Thoracic aorta (tissue), 2 donors: ENCODE measurements around the gene MACF1. TPM values are rescaled to one million over a fixed set of nuclear protein-coding genes. Genes with fewer than 3 reads are reported as not detected.

Source experiments
- ATAC-seq: fragments of 150-250 bp; one replicate; pipeline ENCODE4 v1.8.0; 2017; ENCODE audit warnings: low read depth; ENCODE audit not compliant: insufficient number of reproducible peaks, low FRiP score
- DNase-seq: peaks from one replicate; pipeline ENCODE4 v3.0.0-alpha.2; 2020; ENCODE audit warnings: low spot score
- H3K27ac ChIP-seq, 2 donors: fragments of 200-600 bp; sonication (generic); 1 replicate in 1 of 2; 2 replicates in 1 of 2; pipeline ENCODE4 v1.5.1; 2016; ENCODE audit warnings: mild to moderate bottlenecking in 2 of 2, moderate library complexity in 2 of 2
- H3K27me3 ChIP-seq: fragments of 200-600 bp; sonication (generic); replicated peaks from 2 replicates; pipeline ENCODE4 v1.6.0; 2016; ENCODE audit warnings: mild to moderate bottlenecking; ENCODE audit not compliant: insufficient read depth
- H3K36me3 ChIP-seq: fragments of 200-600 bp; sonication (generic); one replicate; pipeline ENCODE4 v1.5.1; 2016
- H3K4me1 ChIP-seq, 2 donors: fragments of 200-600 bp; sonication (generic); 1 replicate in 1 of 2; 2 replicates in 1 of 2; pipeline versions ENCODE4 v1.5.1 to v1.6.0; 2016; ENCODE audit warnings: low read depth in 2 of 2, mild to moderate bottlenecking in 1 of 2; ENCODE audit not compliant: control insufficient read depth in 1 of 2
- H3K4me3 ChIP-seq: fragments of 200-600 bp; sonication (generic); 2 replicates; pipeline ENCODE4 v1.5.1; 2016; ENCODE audit warnings: mild to moderate bottlenecking
- H3K9me3 ChIP-seq: fragments of 200-600 bp; sonication (generic); 2 replicates; pipeline ENCODE4 v1.5.1; 2016
- total RNA-seq, 2 donors: library from RNA; depleted of rRNA; stranded (reverse); fragments of >200 nt; gene quantifications; one replicate each; pipeline versions ENCODE4 v1.1.0 to v1.2.3, GENCODE V29; 2016
- TF ChIP-seq, protein P1 (sequence below): fragments of 200-600 bp; sonication (generic); IDR thresholded peaks from one replicate; pipeline ENCODE4 v1.5.1; 2019; ENCODE audit warnings: antibody characterized with exemption

The MACF1 gene
- total RNA-seq, 2 donors from 2014 or later = 604 to 650 TPM

DNA sequence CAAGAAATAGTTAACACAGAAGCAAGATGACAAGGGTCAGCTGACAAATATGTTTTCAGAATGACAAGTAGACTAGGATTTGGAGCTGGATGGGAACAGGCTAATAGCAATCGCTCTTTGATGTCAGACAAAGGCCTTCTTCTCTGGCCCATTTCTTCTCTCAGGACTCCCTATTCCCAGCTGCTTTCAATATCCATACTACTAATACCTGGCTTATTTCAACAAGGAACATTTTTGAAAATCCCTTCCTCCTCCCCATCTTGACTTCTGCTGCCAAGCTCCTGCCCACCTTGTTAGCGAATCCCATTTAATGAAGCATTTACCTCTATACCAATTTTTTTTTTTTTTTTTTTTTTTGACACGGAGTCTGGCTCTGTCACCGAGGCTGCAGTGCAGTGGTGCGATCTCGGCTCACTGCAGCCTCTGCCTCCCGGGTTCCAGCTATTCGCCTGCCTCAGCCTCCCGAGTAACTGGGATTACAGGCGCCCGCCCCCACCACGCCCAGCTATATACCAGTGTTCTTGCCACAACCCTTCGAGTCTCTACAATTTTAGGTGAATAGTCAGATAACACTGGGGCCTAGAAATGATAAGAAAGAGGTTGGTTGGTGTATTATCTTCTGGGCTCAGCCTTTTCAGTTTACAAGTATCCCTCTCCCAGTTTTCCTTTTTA is 68.4 kb downstream of the MACF1 start:
- H3K27ac ChIP-seq = peak overlapping the region in 1 of 2 donors; percentile 44
- TF ChIP-seq, protein P1, sequence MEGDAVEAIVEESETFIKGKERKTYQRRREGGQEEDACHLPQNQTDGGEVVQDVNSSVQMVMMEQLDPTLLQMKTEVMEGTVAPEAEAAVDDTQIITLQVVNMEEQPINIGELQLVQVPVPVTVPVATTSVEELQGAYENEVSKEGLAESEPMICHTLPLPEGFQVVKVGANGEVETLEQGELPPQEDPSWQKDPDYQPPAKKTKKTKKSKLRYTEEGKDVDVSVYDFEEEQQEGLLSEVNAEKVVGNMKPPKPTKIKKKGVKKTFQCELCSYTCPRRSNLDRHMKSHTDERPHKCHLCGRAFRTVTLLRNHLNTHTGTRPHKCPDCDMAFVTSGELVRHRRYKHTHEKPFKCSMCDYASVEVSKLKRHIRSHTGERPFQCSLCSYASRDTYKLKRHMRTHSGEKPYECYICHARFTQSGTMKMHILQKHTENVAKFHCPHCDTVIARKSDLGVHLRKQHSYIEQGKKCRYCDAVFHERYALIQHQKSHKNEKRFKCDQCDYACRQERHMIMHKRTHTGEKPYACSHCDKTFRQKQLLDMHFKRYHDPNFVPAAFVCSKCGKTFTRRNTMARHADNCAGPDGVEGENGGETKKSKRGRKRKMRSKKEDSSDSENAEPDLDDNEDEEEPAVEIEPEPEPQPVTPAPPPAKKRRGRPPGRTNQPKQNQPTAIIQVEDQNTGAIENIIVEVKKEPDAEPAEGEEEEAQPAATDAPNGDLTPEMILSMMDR = no peak
- ATAC-seq = no peak
- no peaks in the 10 kb centered on the region for H3K36me3 ChIP-seq
- no peaks in the 10 kb centered on the region for H3K27me3 ChIP-seq
- peaks cover 25 to 61% of the 10 kb centered on the region in 2 donors for H3K4me1 ChIP-seq
- H3K9me3 ChIP-seq = no peaks in the 10 kb centered on the region
- no peak for DNase-seq
- no peak overlapping the region for H3K4me3 ChIP-seq

DNA sequence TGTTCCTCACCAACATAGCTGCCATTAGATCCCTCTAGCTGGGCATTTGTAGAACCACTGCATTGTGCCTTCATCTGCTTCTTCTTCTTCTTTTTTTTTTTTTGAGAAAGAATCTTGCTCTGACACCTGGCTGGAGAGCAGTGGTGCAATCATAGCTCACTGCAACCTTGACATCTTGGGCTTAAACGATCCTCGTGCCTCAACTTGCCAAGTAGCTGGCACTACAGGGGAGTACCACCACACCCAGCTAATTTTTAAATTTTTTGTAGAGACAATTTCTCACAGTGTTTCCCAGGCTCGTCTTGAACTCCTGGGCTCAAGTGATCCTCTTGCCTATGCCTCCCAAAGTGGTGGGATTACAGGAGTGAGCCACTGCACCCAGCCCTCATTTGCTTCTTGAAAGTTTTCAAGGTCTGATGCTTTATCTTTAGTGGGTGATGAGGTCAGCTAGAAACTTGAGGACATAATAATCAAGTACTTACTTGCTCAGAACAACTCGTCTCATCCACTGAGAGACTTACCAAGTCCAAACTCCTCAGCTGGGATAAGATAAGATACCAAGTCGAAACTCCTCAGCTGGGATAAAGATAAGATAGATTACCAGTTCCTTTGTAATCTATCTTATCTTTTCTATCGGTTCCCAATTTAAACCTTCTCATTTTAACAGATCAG is 71.5 kb downstream of the MACF1 start:
- no peak overlapping the region for H3K27ac ChIP-seq
- H3K36me3 ChIP-seq = no peaks in the 10 kb centered on the region
- no peak overlapping the region for H3K4me3 ChIP-seq
- ATAC-seq (no peak), DNase-seq (no peak)
- H3K9me3 ChIP-seq = no peaks in the 10 kb centered on the region
- no peaks in the 10 kb centered on the region for H3K27me3 ChIP-seq
- TF ChIP-seq, protein P1 = no peak
- peaks cover 7 to 43% of the 10 kb centered on the region in 2 donors for H3K4me1 ChIP-seq

DNA sequence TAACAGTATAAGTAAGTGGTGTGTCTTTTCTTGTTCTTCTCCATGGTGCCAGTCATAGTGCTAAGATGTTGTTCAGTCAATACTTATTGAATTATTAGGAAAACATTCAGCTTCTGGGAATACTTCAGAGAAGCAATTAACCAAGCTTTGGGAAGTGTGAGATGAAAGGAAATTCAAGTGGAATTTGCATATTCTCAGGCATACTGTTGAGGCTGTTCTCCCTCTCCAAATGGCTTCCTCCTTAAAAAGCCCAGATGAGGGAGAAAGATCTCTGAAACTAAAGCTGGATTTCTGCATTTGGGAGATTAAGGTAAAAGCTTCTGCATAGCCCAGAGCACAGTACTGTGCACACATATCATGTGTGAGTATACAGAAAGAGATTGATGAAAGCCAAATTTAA is 73.4 kb downstream of the MACF1 start:
- Histone ChIP-seq H3K4me3 (no peak overlapping the region), H3K27ac (no peak overlapping the region), H3K36me3 (no peaks in the 10 kb centered on the region), H3K9me3 (no peaks in the 10 kb centered on the region), H3K4me1 (peaks cover 0 to 30% of the 10 kb centered on the region in 2 donors), H3K27me3 (no peaks in the 10 kb centered on the region)
- DNase-seq = no peak
- ATAC-seq = no peak
- TF ChIP-seq, protein P1 = no peak

DNA sequence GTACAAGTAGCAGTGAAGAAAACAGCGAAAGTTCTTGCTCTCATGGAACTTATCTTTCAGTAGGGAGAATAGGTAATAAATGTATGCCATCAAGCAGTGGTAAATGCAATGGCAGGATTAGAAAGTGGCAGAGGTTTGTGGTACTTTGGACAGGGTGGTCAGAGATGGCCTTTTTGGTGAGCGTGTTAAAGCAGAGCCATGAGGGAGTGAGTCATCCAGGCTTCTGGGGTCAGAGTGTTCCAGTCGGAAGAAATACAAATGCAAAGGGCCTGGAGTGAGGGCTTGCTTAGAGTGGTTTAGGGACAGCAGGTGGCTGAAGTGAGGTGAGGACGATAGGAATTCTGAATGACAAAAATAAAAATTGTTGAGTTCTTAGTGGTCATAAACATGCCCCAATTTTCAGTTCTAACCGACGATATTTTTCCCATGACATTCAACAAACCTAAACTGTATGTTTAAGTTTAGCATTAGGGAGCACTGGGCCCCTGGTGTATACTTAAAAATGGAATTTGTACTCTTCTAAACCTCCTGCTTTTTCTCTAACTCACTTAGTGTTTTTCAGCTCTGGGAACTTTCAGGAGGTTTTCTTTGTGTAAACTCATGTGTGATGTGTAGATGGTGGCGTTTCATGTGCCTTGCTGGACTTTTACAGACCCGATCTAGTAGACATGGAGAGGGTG is 78.2 kb downstream of the MACF1 start:
- Histone ChIP-seq H3K9me3 (no peaks in the 10 kb centered on the region), H3K36me3 (peaks cover 33% of the 10 kb centered on the region), H3K4me1 (peaks cover 0 to 27% of the 10 kb centered on the region in 2 donors), H3K27ac (peak overlapping the region; percentile 26 to 30), H3K27me3 (no peaks in the 10 kb centered on the region), H3K4me3 (no peak overlapping the region)
- no peak for DNase-seq
- TF ChIP-seq, protein P1 = no peak
- ATAC-seq = no peak

DNA sequence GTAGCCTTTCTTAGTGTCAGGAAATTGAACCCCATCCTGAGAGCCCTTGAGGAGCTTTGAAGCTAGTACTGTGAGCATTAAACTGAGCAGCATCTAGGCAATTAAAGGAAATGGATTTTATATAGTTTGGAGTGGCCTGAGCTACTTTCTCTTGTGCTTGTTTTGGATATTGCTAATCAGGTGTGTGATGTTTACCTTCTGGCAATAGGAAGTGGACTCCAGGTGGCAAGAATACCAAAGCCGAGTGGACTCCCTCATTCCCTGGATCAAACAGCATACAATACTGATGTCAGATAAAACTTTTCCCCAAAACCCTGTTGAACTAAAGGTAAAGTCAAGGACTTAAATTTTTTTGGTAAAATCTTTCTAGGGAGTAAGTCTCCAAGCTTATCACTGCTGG is 79.4 kb downstream of the MACF1 start:
- ATAC-seq = no peak
- no peaks in the 10 kb centered on the region for H3K27me3 ChIP-seq
- no peak overlapping the region for H3K27ac ChIP-seq
- no peaks in the 10 kb centered on the region for H3K9me3 ChIP-seq
- H3K36me3 ChIP-seq = peaks cover 39% of the 10 kb centered on the region
- TF ChIP-seq, protein P1 = no peak
- H3K4me3 ChIP-seq = no peak overlapping the region
- H3K4me1 ChIP-seq = peaks cover 0 to 15% of the 10 kb centered on the region in 2 donors
- DNase-seq = no peak
